GM12878 (cell line): ENCODE results near the gene SEL1L2. TPM values are rescaled to one million over a fixed set of nuclear protein-coding genes. Genes with fewer than 3 reads are reported as not detected.

Experiments used
- ATAC-seq: fragments of 200-7000 bp; cut with Tn5 transposase; 3 replicates; pipeline ENCODE4 v1.9.1; 2020; ENCODE audit warnings: mild to moderate bottlenecking, moderate library complexity
- BruUV-seq: library from RNA; stranded (reverse); fragments of 400-500 nt; replicated peaks from 2 replicates; lab custom pipeline; 2021; lab: Mats Ljungman, UMichigan
- CTCF ChIA-PET: fragments of 300-600 bp; sonication (Branson Sonifier 250); formaldehyde crosslinking; extraction: SDS; loops from one replicate; lab custom pipeline; 2021; ENCODE audit warnings: inconsistent platforms; lab: Yijun Ruan, JAX
- POLR2A ChIA-PET: fragments of 350-600 bp; formaldehyde crosslinking; extraction: SDS; loops from one replicate; lab custom pipeline; 2021; ENCODE audit warnings: inconsistent platforms; lab: Charles Lee
- RAD21 ChIA-PET: fragments of 300-600 bp; sonication (Branson Sonifier 250); formaldehyde crosslinking; loops from one replicate; lab custom pipeline; 2023; ENCODE audit warnings: antibody characterized with exemption; ENCODE audit not compliant: unreplicated experiment; lab: Charles Lee
- SMC1A ChIA-PET: fragments of 300-600 bp; sonication (Branson Sonifier 250); formaldehyde crosslinking; loops from one replicate; lab custom pipeline; 2023; ENCODE audit not compliant: unreplicated experiment, uncharacterized antibody; lab: Charles Lee
- DNase-seq: peaks from one replicate; pipeline ENCODE4 v3.0.0-alpha.2; 2011; ENCODE audit warnings: low read depth, low spot score
- FAIRE-seq: peaks from 3 replicates; lab custom pipeline; 2011; peaks lifted over from hg19 to GRCh38; lab: Jason Lieb, UNC
- H2AFZ ChIP-seq: 2 replicates; pipeline ENCODE4 v1.6.0; 2011; ENCODE audit warnings: low read depth, low read length, control low read depth; ENCODE audit not compliant: control insufficient read depth
- H3K27ac ChIP-seq: 2 replicates; pipeline ENCODE4 v1.5.1; 2011; ENCODE audit warnings: control low read depth; ENCODE audit not compliant: control insufficient read depth, insufficient read depth
- H3K27me3 ChIP-seq, 2 experiments: replicated peaks in 1 of 2; 2 replicates each; pipeline versions ENCODE4 v1.6.0 to v1.6.1; 2011; ENCODE audit warnings: low read length in 1 of 2; ENCODE audit not compliant: control insufficient read depth in 2 of 2, insufficient read depth in 2 of 2
- H3K36me3 ChIP-seq, 2 experiments: 2 replicates each; pipeline ENCODE4 v1.5.1; 2011; ENCODE audit warnings: low read length in 1 of 2; ENCODE audit not compliant: control insufficient read depth in 2 of 2, insufficient read depth in 2 of 2
- H3K4me1 ChIP-seq: 2 replicates; pipeline ENCODE4 v1.6.1; 2011; ENCODE audit warnings: mild to moderate bottlenecking, low read length, moderate library complexity, mixed read lengths; ENCODE audit not compliant: control insufficient read depth, insufficient read depth
- H3K4me2 ChIP-seq: 2 replicates; pipeline ENCODE4 v1.6.0; 2011; ENCODE audit warnings: control low read depth; ENCODE audit not compliant: control insufficient read depth, insufficient read depth
- H3K4me3 ChIP-seq: fragments of 200-600 bp; sonication (generic); 2 replicates; pipeline ENCODE4 v1.5.1; 2016
- H3K79me2 ChIP-seq: 2 replicates; pipeline ENCODE4 v1.6.0; 2011; ENCODE audit warnings: low read length; ENCODE audit not compliant: control insufficient read depth, insufficient read depth
- H3K9ac ChIP-seq: 2 replicates; pipeline ENCODE4 v1.8.0; 2011; ENCODE audit warnings: low read length, control low read depth, mixed read lengths; ENCODE audit not compliant: control insufficient read depth, insufficient read depth
- H3K9me3 ChIP-seq: replicated peaks from 3 replicates; pipeline ENCODE4 v1.5.1; 2011; ENCODE audit warnings: mild to moderate bottlenecking, low read length; ENCODE audit not compliant: control insufficient read depth, insufficient read depth
- H4K20me1 ChIP-seq: 2 replicates; pipeline ENCODE4 v1.6.0; 2011; ENCODE audit not compliant: control insufficient read depth, insufficient read depth
- BCL3 ChIP-seq: IDR thresholded peaks from 2 replicates; pipeline ENCODE4 v1.6.1; 2011; ENCODE audit warnings: borderline replicate concordance, low read depth, mild to moderate bottlenecking, moderate library complexity, low read length; ENCODE audit not compliant: insufficient read depth, poor library complexity, severe bottlenecking
- BRCA1 ChIP-seq: IDR thresholded peaks from 2 replicates; pipeline ENCODE4 v1.6.1; 2011; ENCODE audit warnings: low read depth, low read length, improper control_type of control experiment
- ESRRA ChIP-seq: IDR thresholded peaks from 2 replicates; pipeline ENCODE4 v1.6.1; 2012; ENCODE audit warnings: mild to moderate bottlenecking, low read length, improper control_type of control experiment
- EZH2 ChIP-seq: IDR thresholded peaks from 2 replicates; pipeline ENCODE4 v1.6.1; 2012; ENCODE audit warnings: low read depth, mild to moderate bottlenecking, control low read depth, inconsistent platforms, low read length, borderline replicate concordance; ENCODE audit not compliant: control insufficient read depth
- POLR2A ChIP-seq: IDR thresholded peaks from 2 replicates; pipeline ENCODE4 v1.6.1; 2011; ENCODE audit warnings: low read depth, mild to moderate bottlenecking, low read length
- REST ChIP-seq: IDR thresholded peaks from 2 replicates; pipeline ENCODE4 v1.6.1; 2012; ENCODE audit warnings: mild to moderate bottlenecking, low read depth, low read length
- SUPT20H ChIP-seq: IDR thresholded peaks from 2 replicates; pipeline ENCODE4 v1.6.1; 2011; ENCODE audit warnings: low read depth, mild to moderate bottlenecking, low read length, moderate library complexity, borderline replicate concordance; ENCODE audit not compliant: control insufficient read depth
- ZBTB40 ChIP-seq: fragments of 450-650 bp; IDR thresholded peaks from 2 replicates; pipeline ENCODE4 v1.6.1; 2016; ENCODE audit warnings: mild to moderate bottlenecking, moderate library complexity, borderline replicate concordance
- WGBS: methylation state at CpG from one replicate; pipeline ENCODE4 v1.1.6; 2016; ENCODE audit warnings: low lambda C conversion rate; ENCODE audit not compliant: insufficient replicate concordance, insufficient coverage; ENCODE audit errors: missing lambda C conversion rate; 5-methylcytosine and 5-hydroxymethylcytosine counted together
- in situ Hi-C: fragments of 300-500 bp; cut with MboI; formaldehyde crosslinking; loops from 9 replicates; pipeline ENCODE4 v1.14.3; 2018; ENCODE audit warnings: mixed read lengths
- intact Hi-C: fragments of 100-400 bp; cut with micrococcal nuclease; formaldehyde crosslinking; loops from one replicate; pipeline ENCODE4 v1.14.2; 2022; ENCODE audit not compliant: unreplicated experiment
- polyA plus RNA-seq, 11 experiments: library from polyadenylated mRNA; depleted of rRNA in 4 of 11; unstranded in 6 of 11; stranded (reverse) in 5 of 11; fragments of >200 nt; fragmentation: Nextera tagmentation in 4 of 11; fragmentation: Illumina TruSeq in 1 of 11; extraction: Ambion mirVana in 4 of 11; extraction: Trizol in 1 of 11; gene quantifications; 1 replicate in 1 of 11; 2 replicates in 10 of 11; pipeline versions ENCODE4 v1.2.1 to v1.2.3, GENCODE V29; 2011 to 2016; ENCODE audit warnings: inconsistent platforms in 2 of 11, missing spikeins in 2 of 11, low read depth in 1 of 11
- total RNA-seq, 4 experiments: library from RNA; depleted of rRNA in 3 of 4; stranded (reverse); fragments of >200 nt in 3 of 4; fragmentation: Illumina TruSeq in 1 of 4; extraction: Trizol in 1 of 4; gene quantifications; 2 replicates each; pipeline versions ENCODE4 v1.2.1 to v1.2.3, GENCODE V29; 2013 to 2021
- TF ChIP-seq, protein P1 (sequence below): fragments of 450-650 bp; IDR thresholded peaks from 2 replicates; pipeline ENCODE4 v1.6.1; 2017; ENCODE audit warnings: mild to moderate bottlenecking, moderate library complexity

The SEL1L2 gene
- total and polyA plus RNA-seq, 10 of the 15 experiments (the other 5 are each of a cell fraction or from before 2014, with no cell fraction given), result not detected

DNA sequence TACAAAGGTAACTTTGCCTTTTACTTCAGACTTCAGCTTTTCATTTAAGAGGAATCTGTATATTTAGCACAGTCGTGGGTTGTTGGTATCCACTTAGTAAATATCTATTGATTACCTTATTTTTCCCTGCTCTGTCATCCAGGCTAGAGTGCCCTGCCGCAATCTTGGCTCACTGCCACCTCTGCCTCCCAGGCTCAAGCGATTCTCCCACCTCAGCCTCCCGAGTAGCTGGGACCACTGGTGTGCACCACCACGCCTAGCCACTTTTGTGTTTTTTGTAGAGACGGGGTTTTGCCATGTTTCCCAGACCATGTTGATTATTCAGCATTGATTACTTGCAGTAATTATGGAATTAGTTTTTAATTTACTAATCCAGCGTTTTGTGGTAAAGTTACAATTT, 46.2 kb upstream of the SEL1L2 start (continued):
- TF ChIP-seq, protein P1, sequence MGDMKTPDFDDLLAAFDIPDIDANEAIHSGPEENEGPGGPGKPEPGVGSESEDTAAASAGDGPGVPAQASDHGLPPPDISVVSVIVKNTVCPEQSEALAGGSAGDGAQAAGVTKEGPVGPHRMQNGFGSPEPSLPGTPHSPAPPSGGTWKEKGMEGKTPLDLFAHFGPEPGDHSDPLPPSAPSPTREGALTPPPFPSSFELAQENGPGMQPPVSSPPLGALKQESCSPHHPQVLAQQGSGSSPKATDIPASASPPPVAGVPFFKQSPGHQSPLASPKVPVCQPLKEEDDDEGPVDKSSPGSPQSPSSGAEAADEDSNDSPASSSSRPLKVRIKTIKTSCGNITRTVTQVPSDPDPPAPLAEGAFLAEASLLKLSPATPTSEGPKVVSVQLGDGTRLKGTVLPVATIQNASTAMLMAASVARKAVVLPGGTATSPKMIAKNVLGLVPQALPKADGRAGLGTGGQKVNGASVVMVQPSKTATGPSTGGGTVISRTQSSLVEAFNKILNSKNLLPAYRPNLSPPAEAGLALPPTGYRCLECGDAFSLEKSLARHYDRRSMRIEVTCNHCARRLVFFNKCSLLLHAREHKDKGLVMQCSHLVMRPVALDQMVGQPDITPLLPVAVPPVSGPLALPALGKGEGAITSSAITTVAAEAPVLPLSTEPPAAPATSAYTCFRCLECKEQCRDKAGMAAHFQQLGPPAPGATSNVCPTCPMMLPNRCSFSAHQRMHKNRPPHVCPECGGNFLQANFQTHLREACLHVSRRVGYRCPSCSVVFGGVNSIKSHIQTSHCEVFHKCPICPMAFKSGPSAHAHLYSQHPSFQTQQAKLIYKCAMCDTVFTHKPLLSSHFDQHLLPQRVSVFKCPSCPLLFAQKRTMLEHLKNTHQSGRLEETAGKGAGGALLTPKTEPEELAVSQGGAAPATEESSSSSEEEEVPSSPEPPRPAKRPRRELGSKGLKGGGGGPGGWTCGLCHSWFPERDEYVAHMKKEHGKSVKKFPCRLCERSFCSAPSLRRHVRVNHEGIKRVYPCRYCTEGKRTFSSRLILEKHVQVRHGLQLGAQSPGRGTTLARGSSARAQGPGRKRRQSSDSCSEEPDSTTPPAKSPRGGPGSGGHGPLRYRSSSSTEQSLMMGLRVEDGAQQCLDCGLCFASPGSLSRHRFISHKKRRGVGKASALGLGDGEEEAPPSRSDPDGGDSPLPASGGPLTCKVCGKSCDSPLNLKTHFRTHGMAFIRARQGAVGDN, result no peak

GRCh38 chr20:14033310-14033709, 42.9 kb upstream of the SEL1L2 start:
- Histone ChIP-seq H3K4me1 (no peaks in the 10 kb centered on the region), H3K36me3 (no peaks in the 10 kb centered on the region), H3K4me2 (no peak overlapping the region), H3K9ac (no peak overlapping the region), H3K27ac (no peak overlapping the region), H3K27me3 (no peaks in the 10 kb centered on the region), H3K9me3 (no peaks in the 10 kb centered on the region), H4K20me1 (no peaks in the 10 kb centered on the region), H3K4me3 (no peak overlapping the region), H3K79me2 (no peaks in the 10 kb centered on the region), H2AFZ (no peak overlapping the region)
- in situ Hi-C loops (no loop called here), intact Hi-C loops (no loop called here)
- SMC1A ChIA-PET, result interaction anchor here (1.5 kb wide), 1 partner anchor 10 kb away, joined by 3 read pairs; no protein-coding TSS in a partner anchor
- FAIRE-seq (no peak), DNase-seq (no peak), ATAC-seq (no peak)
- POLR2A ChIA-PET, result no interaction called here
- WGBS, result 6% methylated on average over 1 of the region's 1 CpG
- RAD21 ChIA-PET, result no interaction called here
- no TSS peak for BruUV-seq
- CTCF ChIA-PET, result no interaction called here
- TF ChIP-seq SUPT20H (no peak), EZH2 (no peak), BCL3 (no peak), ESRRA (no peak), POLR2A (no peak), ZBTB40 (no peak), REST (no peak), BRCA1 (no peak)
